K562 (cell line): ENCODE results near the gene RCE1. TPM values are rescaled to one million over a fixed set of nuclear protein-coding genes. Genes with fewer than 3 reads are reported as not detected.
A peak's percentile ranks its signal among the peaks of the same experiment; 100 is the strongest.

Experiments
- ATF7 ChIP-seq: fragments of 450-650 bp; IDR thresholded peaks from 2 replicates; pipeline ENCODE4 v1.7.1; 2014; ENCODE audit warnings: mild to moderate bottlenecking, moderate library complexity
- BRCA1 ChIP-seq, 2 experiments: fragments of 450-650 bp in 1 of 2; sonication (generic) in 1 of 2; formaldehyde crosslinking in 1 of 2; IDR thresholded peaks; 2 replicates each; pipeline versions ENCODE4 v1.5.0 to v1.6.1; 2017 to 2020; ENCODE audit warnings: mild to moderate bottlenecking in 1 of 2, missing genetic modification reagents in 1 of 2
- CBFB ChIP-seq: sonication (generic); formaldehyde crosslinking; IDR thresholded peaks from 2 replicates; pipeline ENCODE4 v1.4.0; 2020; ENCODE audit warnings: mild to moderate bottlenecking, missing genetic modification reagents
- CXXC5 ChIP-seq: fragments of 250-450 bp; sonication (Bioruptor Pico); IDR thresholded peaks from 2 replicates; pipeline ENCODE4 v1.8.0; 2022; ENCODE audit warnings: inconsistent platforms, mild to moderate bottlenecking, moderate library complexity
- HLTF ChIP-seq: fragments of 450-650 bp; IDR thresholded peaks from 2 replicates; pipeline ENCODE4 v1.6.1; 2016
- HNRNPLL ChIP-seq: fragments of 200-400 bp; formaldehyde crosslinking; IDR thresholded peaks from 2 replicates; pipeline ENCODE4 v1.6.1; 2017; ENCODE audit warnings: low read length, low read depth, mild to moderate bottlenecking; ENCODE audit not compliant: poor library complexity, severe bottlenecking
- MCM7 ChIP-seq, 2 experiments: fragments of 450-650 bp; IDR thresholded peaks; 2 replicates each; pipeline ENCODE4 v1.6.1; 2016 to 2018
- MEF2D ChIP-seq: conservative IDR thresholded peaks from 2 replicates; pipeline ENCODE4 v1.6.1; 2016; ENCODE audit warnings: low read depth, missing genetic modification characterization, missing compliant biosample characterization
- MTF1 ChIP-seq: fragments of 250-450 bp; sonication (Bioruptor Pico); IDR thresholded peaks from 2 replicates; pipeline ENCODE4 v1.9.0; 2021; ENCODE audit warnings: moderate library complexity, mild to moderate bottlenecking, inconsistent platforms, borderline replicate concordance
- SNIP1 ChIP-seq: fragments of 450-650 bp; IDR thresholded peaks from 2 replicates; pipeline ENCODE4 v1.7.1; 2017; ENCODE audit warnings: low read depth, mild to moderate bottlenecking
- TEAD1 ChIP-seq, 2 experiments: fragments of 450-650 bp in 1 of 2; sonication (generic) in 1 of 2; formaldehyde crosslinking; IDR thresholded peaks; 2 replicates each; pipeline versions ENCODE4 v1.4.0 to v1.8.0; 2020 to 2022; ENCODE audit warnings: mild to moderate bottlenecking in 2 of 2, missing genetic modification reagents in 1 of 2
- THRAP3 ChIP-seq: fragments of 450-650 bp; IDR thresholded peaks from 2 replicates; pipeline ENCODE4 v1.6.1; 2016; ENCODE audit warnings: mild to moderate bottlenecking, inconsistent platforms, borderline replicate concordance
- TRIM28 ChIP-seq: fragments of 450-650 bp; IDR thresholded peaks from 2 replicates; pipeline ENCODE4 v1.6.1; 2017
- WHSC1 ChIP-seq: IDR thresholded peaks from one replicate; pipeline ENCODE4 v1.6.1; 2012; ENCODE audit warnings: low read length, control low read depth, inconsistent platforms
- ZNF668 ChIP-seq: fragments of 250-450 bp; sonication (Bioruptor Pico); IDR thresholded peaks from 2 replicates; pipeline ENCODE4 v1.8.0; 2022; ENCODE audit warnings: mild to moderate bottlenecking, inconsistent platforms
- polyA plus RNA-seq, 8 experiments: library from polyadenylated mRNA; depleted of rRNA in 4 of 8; stranded (reverse) in 5 of 8; unstranded in 3 of 8; fragments of >200 nt; fragmentation: Nextera tagmentation in 2 of 8; fragmentation: Illumina TruSeq in 1 of 8; extraction: Ambion mirVana in 2 of 8; extraction: Trizol in 1 of 8; gene quantifications; 2 replicates each; pipeline versions ENCODE4 v1.2.1 to v1.2.3, GENCODE V29; 2011 to 2014; ENCODE audit warnings: inconsistent platforms in 1 of 8, missing spikeins in 1 of 8
- total RNA-seq, 7 experiments: library from RNA; depleted of rRNA in 6 of 7; stranded (reverse); fragments of >200 nt in 6 of 7; fragmentation: Illumina TruSeq in 2 of 7; extraction: Trizol in 2 of 7; gene quantifications; 2 replicates each; pipeline versions ENCODE4 v1.2.1 to v1.2.3, GENCODE V29; 2011 to 2021; ENCODE audit warnings: low replicate concordance in 1 of 7
- TF ChIP-seq, protein P1 (sequence below): fragments of 450-650 bp; formaldehyde crosslinking; IDR thresholded peaks from 2 replicates; pipeline ENCODE4 v1.4.0; 2022; ENCODE audit warnings: missing genetic modification characterization
- TF ChIP-seq, protein P2 (sequence below), 2 experiments: fragments of 250-450 bp in 1 of 2; fragments of 450-650 bp in 1 of 2; sonication (Bioruptor Pico) in 1 of 2; IDR thresholded peaks; 2 replicates each; pipeline versions ENCODE4 v1.6.1 to v1.8.0; 2016 to 2021; ENCODE audit warnings: mild to moderate bottlenecking in 2 of 2, moderate library complexity in 2 of 2, missing compliant biosample characterization in 1 of 2, missing genetic modification characterization in 1 of 2
- TF ChIP-seq, protein P3 (sequence below), 3 experiments: IDR thresholded peaks in 2 of 3; conservative IDR thresholded peaks in 1 of 3; 2 replicates each; pipeline ENCODE4 v1.5.1; 2011 to 2012; ENCODE audit warnings: low read length in 3 of 3, mild to moderate bottlenecking in 3 of 3, control low read depth in 2 of 3, improper control_type of control experiment in 1 of 3, inconsistent platforms in 1 of 3, low read depth in 1 of 3, mixed read lengths in 1 of 3, moderate library complexity in 1 of 3; ENCODE audit not compliant: insufficient read depth in 2 of 3
- TF ChIP-seq, protein P4 (sequence below): fragments of 200-800 bp; sonication (Bioruptor generic); IDR thresholded peaks from 2 replicates; pipeline ENCODE4 v1.6.1; 2017; ENCODE audit warnings: missing genetic modification characterization, missing compliant biosample characterization
- TF ChIP-seq, protein P5 (sequence below): fragments of 250-450 bp; sonication (Bioruptor Pico); IDR thresholded peaks from 2 replicates; pipeline ENCODE4 v1.4.0; 2020; ENCODE audit warnings: mild to moderate bottlenecking

RCE1 gene
- total and polyA plus RNA-seq, 9 of the 15 experiments (the other 6 are each of a cell fraction or from before 2014, with no cell fraction given), result 0.75 to 41.5 (median 15.1) TPM

DNA sequence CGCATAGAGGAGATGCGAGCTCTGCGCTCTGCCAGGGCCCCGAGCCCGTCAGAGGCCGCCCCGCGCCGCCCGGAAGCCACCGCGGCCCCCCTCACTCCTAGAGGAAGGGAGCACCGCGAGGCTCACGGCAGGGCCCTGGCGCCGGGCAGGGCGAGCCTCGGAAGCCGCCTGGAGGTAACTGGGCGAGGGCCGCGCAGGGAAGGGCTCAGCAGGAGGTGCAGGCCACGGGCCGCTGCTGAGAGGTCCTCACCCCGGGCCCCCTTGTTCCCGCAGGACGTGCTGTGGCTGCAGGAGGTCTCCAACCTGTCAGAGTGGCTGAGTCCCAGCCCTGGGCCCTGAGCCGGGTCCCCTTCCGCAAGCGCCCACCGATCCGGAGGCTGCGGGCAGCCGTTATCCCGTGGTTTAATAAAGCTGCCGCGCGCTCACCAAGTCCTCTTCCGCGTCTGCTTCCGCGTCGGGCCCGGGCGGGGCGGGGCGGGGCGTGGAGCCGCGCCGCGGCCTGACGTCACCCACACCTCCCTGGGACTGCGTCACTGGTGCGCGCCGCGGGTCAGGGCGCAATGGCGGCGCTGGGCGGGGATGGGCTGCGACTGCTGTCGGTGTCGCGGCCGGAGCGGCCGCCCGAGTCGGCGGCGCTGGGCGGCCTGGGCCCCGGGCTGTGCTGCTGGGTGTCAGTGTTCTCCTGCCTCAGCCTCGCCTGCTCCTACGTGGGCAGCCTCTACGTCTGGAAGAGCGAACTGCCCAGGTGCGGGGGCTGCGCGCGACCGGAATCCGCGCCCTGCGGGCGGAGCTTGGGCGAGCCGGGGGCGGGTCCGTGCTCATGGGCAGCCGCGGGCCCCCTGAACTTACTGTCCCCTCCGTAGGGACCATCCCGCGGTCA, at the start of gene RCE1 (continued):
- TF ChIP-seq, protein P1, sequence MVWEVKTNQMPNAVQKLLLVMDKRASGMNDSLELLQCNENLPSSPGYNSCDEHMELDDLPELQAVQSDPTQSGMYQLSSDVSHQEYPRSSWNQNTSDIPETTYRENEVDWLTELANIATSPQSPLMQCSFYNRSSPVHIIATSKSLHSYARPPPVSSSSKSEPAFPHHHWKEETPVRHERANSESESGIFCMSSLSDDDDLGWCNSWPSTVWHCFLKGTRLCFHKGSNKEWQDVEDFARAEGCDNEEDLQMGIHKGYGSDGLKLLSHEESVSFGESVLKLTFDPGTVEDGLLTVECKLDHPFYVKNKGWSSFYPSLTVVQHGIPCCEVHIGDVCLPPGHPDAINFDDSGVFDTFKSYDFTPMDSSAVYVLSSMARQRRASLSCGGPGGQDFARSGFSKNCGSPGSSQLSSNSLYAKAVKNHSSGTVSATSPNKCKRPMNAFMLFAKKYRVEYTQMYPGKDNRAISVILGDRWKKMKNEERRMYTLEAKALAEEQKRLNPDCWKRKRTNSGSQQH (CRISPR knock-in tag), result no peak
- TF ChIP-seq ATF7 (peak; percentile 98), WHSC1 (no peak), CBFB (CRISPR knock-in tag) (peak; percentile 5; the same call in 1 of the 2 replicates), MEF2D (tag) (no peak), SNIP1 (no peak), HLTF (peak; percentile 31; the same call in 1 of the 2 replicates), HNRNPLL (peak; percentile 40), ZNF668 (CRISPR knock-in tag) (no peak), MCM7 (IDR thresholded peaks at IDR 0.05) (no peak), TRIM28 (no peak), CXXC5 (CRISPR knock-in tag) (peak; percentile 92), BRCA1 (IDR thresholded peaks at IDR 0.05) (no peak), BRCA1 (CRISPR knock-in tag; IDR thresholded peaks at IDR 0.05) (no peak), TEAD1 (CRISPR knock-in tag; IDR thresholded peaks at IDR 0.05) (peak in 1 of 2 experiments; percentile 33; a peak in 2 of 4 replicates), THRAP3 (no peak), MTF1 (CRISPR knock-in tag) (no peak)
- TF ChIP-seq, protein P2, sequence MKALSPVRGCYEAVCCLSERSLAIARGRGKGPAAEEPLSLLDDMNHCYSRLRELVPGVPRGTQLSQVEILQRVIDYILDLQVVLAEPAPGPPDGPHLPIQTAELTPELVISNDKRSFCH (CRISPR knock-in tag; IDR thresholded peaks at IDR 0.05), result no peak
- TF ChIP-seq, protein P2 (tag; IDR thresholded peaks at IDR 0.05), result 0 out of 2 replicates have a peak, but pooled peaks have one; percentile 83
- TF ChIP-seq, protein P3, sequence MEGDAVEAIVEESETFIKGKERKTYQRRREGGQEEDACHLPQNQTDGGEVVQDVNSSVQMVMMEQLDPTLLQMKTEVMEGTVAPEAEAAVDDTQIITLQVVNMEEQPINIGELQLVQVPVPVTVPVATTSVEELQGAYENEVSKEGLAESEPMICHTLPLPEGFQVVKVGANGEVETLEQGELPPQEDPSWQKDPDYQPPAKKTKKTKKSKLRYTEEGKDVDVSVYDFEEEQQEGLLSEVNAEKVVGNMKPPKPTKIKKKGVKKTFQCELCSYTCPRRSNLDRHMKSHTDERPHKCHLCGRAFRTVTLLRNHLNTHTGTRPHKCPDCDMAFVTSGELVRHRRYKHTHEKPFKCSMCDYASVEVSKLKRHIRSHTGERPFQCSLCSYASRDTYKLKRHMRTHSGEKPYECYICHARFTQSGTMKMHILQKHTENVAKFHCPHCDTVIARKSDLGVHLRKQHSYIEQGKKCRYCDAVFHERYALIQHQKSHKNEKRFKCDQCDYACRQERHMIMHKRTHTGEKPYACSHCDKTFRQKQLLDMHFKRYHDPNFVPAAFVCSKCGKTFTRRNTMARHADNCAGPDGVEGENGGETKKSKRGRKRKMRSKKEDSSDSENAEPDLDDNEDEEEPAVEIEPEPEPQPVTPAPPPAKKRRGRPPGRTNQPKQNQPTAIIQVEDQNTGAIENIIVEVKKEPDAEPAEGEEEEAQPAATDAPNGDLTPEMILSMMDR (IDR thresholded peaks at IDR 0.05 in 2 of 3, conservative IDR thresholded peaks at IDR 0.05 in 1 of 3; ENCODE audit: insufficient read depth in 2 of 3, low read depth in 1 of 3, low read length in 3 of 3), result 0 out of 6 replicates have a peak, but pooled peaks of 1 of the 3 experiments have one; percentile 0
- TF ChIP-seq, protein P4, sequence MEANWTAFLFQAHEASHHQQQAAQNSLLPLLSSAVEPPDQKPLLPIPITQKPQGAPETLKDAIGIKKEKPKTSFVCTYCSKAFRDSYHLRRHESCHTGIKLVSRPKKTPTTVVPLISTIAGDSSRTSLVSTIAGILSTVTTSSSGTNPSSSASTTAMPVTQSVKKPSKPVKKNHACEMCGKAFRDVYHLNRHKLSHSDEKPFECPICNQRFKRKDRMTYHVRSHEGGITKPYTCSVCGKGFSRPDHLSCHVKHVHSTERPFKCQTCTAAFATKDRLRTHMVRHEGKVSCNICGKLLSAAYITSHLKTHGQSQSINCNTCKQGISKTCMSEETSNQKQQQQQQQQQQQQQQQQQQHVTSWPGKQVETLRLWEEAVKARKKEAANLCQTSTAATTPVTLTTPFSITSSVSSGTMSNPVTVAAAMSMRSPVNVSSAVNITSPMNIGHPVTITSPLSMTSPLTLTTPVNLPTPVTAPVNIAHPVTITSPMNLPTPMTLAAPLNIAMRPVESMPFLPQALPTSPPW (CRISPR knock-in tag), result peak; percentile 83
- TF ChIP-seq, protein P5, sequence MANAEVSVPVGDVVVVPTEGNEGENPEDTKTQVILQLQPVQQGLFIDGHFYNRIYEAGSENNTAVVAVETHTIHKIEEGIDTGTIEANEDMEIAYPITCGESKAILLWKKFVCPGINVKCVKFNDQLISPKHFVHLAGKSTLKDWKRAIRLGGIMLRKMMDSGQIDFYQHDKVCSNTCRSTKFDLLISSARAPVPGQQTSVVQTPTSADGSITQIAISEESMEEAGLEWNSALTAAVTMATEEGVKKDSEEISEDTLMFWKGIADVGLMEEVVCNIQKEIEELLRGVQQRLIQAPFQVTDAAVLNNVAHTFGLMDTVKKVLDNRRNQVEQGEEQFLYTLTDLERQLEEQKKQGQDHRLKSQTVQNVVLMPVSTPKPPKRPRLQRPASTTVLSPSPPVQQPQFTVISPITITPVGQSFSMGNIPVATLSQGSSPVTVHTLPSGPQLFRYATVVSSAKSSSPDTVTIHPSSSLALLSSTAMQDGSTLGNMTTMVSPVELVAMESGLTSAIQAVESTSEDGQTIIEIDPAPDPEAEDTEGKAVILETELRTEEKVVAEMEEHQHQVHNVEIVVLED (CRISPR knock-in tag), result peak; percentile 79
